CD4-positive, alpha-beta T cell treated with Interferon gamma for 1 hour (primary cell): ENCODE data around the gene APOA1.
"Not testable (repeated sequence)": the region's sequence is repeated elsewhere in the genome, so short reads cannot be mapped to it uniquely, and the experiment has no call there.

Experiments
- DNase-seq: peaks from one replicate; pipeline ENCODE4 v3.0.0-alpha.2; 2020

APOA1 gene

GRCh38 chr11:116857316-116857715 is 19.9 kb upstream of the APOA1 start:
- DNase-seq = no peak

GRCh38 chr11:116856423-116856822 is 19.0 kb upstream of the APOA1 start:
- no peak for DNase-seq

GRCh38 chr11:116855413-116855812 is 18.0 kb upstream of the APOA1 start:
- DNase-seq = no peak

GRCh38 chr11:116853461-116854073 is 16.1 kb upstream of the APOA1 start:
- peak; percentile 45 for DNase-seq

GRCh38 chr11:116852261-116853031 is 15.0 kb upstream of the APOA1 start:
- DNase-seq = no peak

GRCh38 chr11:116851626-116852025 is 14.2 kb upstream of the APOA1 start:
- peak; percentile 42 for DNase-seq

GRCh38 chr11:116849486-116849885 is 12.1 kb upstream of the APOA1 start:
- no peak for DNase-seq

- no peak for DNase-seq
Measured at GRCh38 chr11:116849060-116849459, 11.6 kb upstream of the APOA1 start.

- DNase-seq = no peak
Measured at GRCh38 chr11:116847612-116848011, 10.2 kb upstream of the APOA1 start.

GRCh38 chr11:116844722-116845121 is 7.3 kb upstream of the APOA1 start:
- no peak for DNase-seq

GRCh38 chr11:116843661-116844060 is 6.2 kb upstream of the APOA1 start:
- no peak for DNase-seq

GRCh38 chr11:116842909-116843308 is 5.5 kb upstream of the APOA1 start:
- no peak for DNase-seq

- DNase-seq = no peak
Measured at GRCh38 chr11:116842117-116842516, 4.7 kb upstream of the APOA1 start.

- no peak for DNase-seq
Measured at GRCh38 chr11:116840746-116841296, 3.4 kb upstream of the APOA1 start.

GRCh38 chr11:116840224-116840745 is 2.9 kb upstream of the APOA1 start:
- no peak for DNase-seq

GRCh38 chr11:116838321-116839084 is 1.1 kb upstream of the APOA1 start:
- DNase-seq = no peak

- DNase-seq = no peak
Measured at GRCh38 chr11:116836632-116836991, 810 bp downstream of the APOA1 start.

- DNase-seq = peak; percentile 85
Measured at GRCh38 chr11:116835791-116836631, 1.4 kb downstream of the APOA1 start.

GRCh38 chr11:116835042-116835772 is 2.2 kb downstream of the APOA1 start:
- DNase-seq = no peak

- not testable (repeated sequence) for DNase-seq
Measured at GRCh38 chr11:116834535-116835041, 2.8 kb downstream of the APOA1 start.

- DNase-seq = no peak
Measured at GRCh38 chr11:116833816-116834534, 3.4 kb downstream of the APOA1 start.
